Measurements from ENCODE around the gene FANCG.

DNA sequence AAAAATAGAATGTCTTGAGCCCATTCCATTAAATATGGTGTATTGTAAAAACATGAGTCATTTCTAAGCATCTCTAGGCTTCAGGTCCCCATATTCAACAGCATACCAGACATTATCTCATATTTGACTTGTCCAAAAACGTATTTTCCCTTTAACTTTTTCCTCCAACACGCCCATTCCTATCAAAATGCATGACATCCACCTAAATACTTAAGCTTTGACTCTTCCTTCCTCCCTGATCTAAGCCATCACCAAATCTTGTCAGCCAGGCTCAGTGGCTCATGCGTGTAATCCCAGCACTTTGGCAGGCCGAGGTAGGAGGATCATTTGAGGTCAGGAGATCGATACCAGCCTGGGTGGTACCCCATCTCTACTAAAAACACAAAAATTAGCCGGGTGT is 31.2 kb downstream of the FANCG start:
- TF ChIP-seq CTCF (tag by site-specific recombination; IDR thresholded peaks at IDR 0.05) (no peak), ZNF549 (tag by site-specific recombination; IDR thresholded peaks at IDR 0.05) (no peak), ZNF16 (tag by site-specific recombination; IDR thresholded peaks at IDR 0.05; ENCODE audit: low read depth) (no peak), HOXC10 (CRISPR knock-in tag; IDR thresholded peaks at IDR 0.05) (no peak), ZNF629 (tag by site-specific recombination; IDR thresholded peaks at IDR 0.05) (no peak), MYNN (tag by site-specific recombination; IDR thresholded peaks at IDR 0.05; ENCODE audit: borderline replicate concordance) (no peak), ZNF274 (IDR thresholded peaks at IDR 0.05; ENCODE audit: low read length) (no peak), ZNF274 (tag by site-specific recombination; IDR thresholded peaks at IDR 0.05; ENCODE audit: borderline replicate concordance) (no peak), REST (tag by site-specific recombination; IDR thresholded peaks at IDR 0.05) (no peak)

All from HEK293 (cell line).